IMR-90 (cell line): ENCODE results near the gene CAAP1. TPM values are rescaled to one million over a fixed set of nuclear protein-coding genes. Genes with fewer than 3 reads are reported as not detected.

Experiments
- ATAC-seq: fragments of 200-7000 bp; cut with Tn5 transposase; 2 replicates; pipeline ENCODE4 v1.9.1; 2020; ENCODE audit warnings: low read depth, mild to moderate bottlenecking, moderate library complexity
- BruUV-seq: library from RNA; stranded (reverse); fragments of 400-500 nt; replicated peaks from 2 replicates; lab custom pipeline; 2021; lab: Mats Ljungman, UMichigan
- CTCF ChIA-PET: fragments of 300-600 bp; formaldehyde crosslinking; extraction: SDS; loops from one replicate; lab custom pipeline; 2021; ENCODE audit warnings: antibody characterized with exemption; lab: Yijun Ruan, JAX
- POLR2A ChIA-PET: fragments of 300-600 bp; sonication (Branson Sonifier 250); formaldehyde crosslinking; loops from one replicate; lab custom pipeline; 2022; ENCODE audit warnings: antibody characterized with exemption; ENCODE audit not compliant: unreplicated experiment; lab: Charles Lee
- DNase-seq: peaks from one replicate; pipeline ENCODE4 v3.0.0; 2013
- H2AFZ ChIP-seq: replicated peaks from 2 replicates; pipeline ENCODE3; 2013; ENCODE audit warnings: low read length, mild to moderate bottlenecking; ENCODE audit not compliant: poor library complexity
- H2AK5ac ChIP-seq: 2 replicates; pipeline ENCODE4 v1.6.1; 2013; ENCODE audit warnings: low read depth, low read length, inconsistent platforms
- H2AK9ac ChIP-seq: replicated peaks from 2 replicates; pipeline ENCODE3; 2013; ENCODE audit warnings: mild to moderate bottlenecking, low read depth, low read length, moderate library complexity; ENCODE audit not compliant: poor library complexity
- H2BK120ac ChIP-seq: 2 replicates; pipeline ENCODE4 v1.6.1; 2013; ENCODE audit warnings: low read depth, low read length, inconsistent platforms
- H2BK15ac ChIP-seq: 3 replicates; pipeline ENCODE4 v1.6.1; 2013; ENCODE audit warnings: low read depth, low read length, inconsistent platforms
- H2BK20ac ChIP-seq: 2 replicates; pipeline ENCODE4 v1.6.1; 2013; ENCODE audit warnings: low read depth, mild to moderate bottlenecking, inconsistent platforms, low read length, moderate library complexity
- H2BK5ac ChIP-seq: 2 replicates; pipeline ENCODE4 v1.6.1; 2013; ENCODE audit warnings: mild to moderate bottlenecking, low read depth, low read length, inconsistent platforms; ENCODE audit not compliant: poor library complexity, severe bottlenecking
- H3K14ac ChIP-seq: replicated peaks from 2 replicates; pipeline ENCODE4 v1.6.1; 2013; ENCODE audit warnings: low read depth, low read length, inconsistent platforms
- H3K18ac ChIP-seq: 2 replicates; pipeline ENCODE4 v1.6.1; 2013; ENCODE audit warnings: low read depth, low read length, control low read depth
- H3K23ac ChIP-seq: 2 replicates; pipeline ENCODE4 v1.6.1; 2013; ENCODE audit warnings: low read depth, low read length, inconsistent platforms
- H3K27ac ChIP-seq: 2 replicates; pipeline ENCODE4 v1.5.1; 2013; ENCODE audit warnings: mild to moderate bottlenecking, control low read depth, low read length; ENCODE audit not compliant: insufficient read depth
- H3K27me3 ChIP-seq: 2 replicates; pipeline ENCODE4 v1.6.1; 2013; ENCODE audit warnings: low read length; ENCODE audit not compliant: control insufficient read depth, insufficient read depth
- H3K36me3 ChIP-seq: 2 replicates; pipeline ENCODE4 v1.6.1; 2013; ENCODE audit warnings: low read length, mixed read lengths; ENCODE audit not compliant: control insufficient read depth, insufficient read depth
- H3K4ac ChIP-seq: 2 replicates; pipeline ENCODE4 v1.6.1; 2013; ENCODE audit warnings: low read depth, low read length, inconsistent platforms
- H3K4me1 ChIP-seq: 2 replicates; pipeline ENCODE4 v1.6.1; 2013; ENCODE audit warnings: low read length, mixed read lengths; ENCODE audit not compliant: control insufficient read depth, insufficient read depth
- H3K4me2 ChIP-seq: 2 replicates; pipeline ENCODE4 v1.6.1; 2013; ENCODE audit warnings: low read depth, mild to moderate bottlenecking, control low read depth, low read length, moderate library complexity
- H3K4me3 ChIP-seq: 2 replicates; pipeline ENCODE4 v1.5.1; 2013; ENCODE audit warnings: low read depth, mild to moderate bottlenecking, control low read depth, low read length, moderate library complexity; ENCODE audit not compliant: insufficient read depth
- H3K56ac ChIP-seq: 2 replicates; pipeline ENCODE4 v1.6.1; 2013; ENCODE audit warnings: low read length, inconsistent platforms; ENCODE audit not compliant: insufficient read depth; ENCODE audit errors: extremely low read depth
- H3K79me1 ChIP-seq, 2 experiments: 2 replicates each; pipeline ENCODE4 v1.6.1; 2013; ENCODE audit warnings: low read length in 2 of 2, inconsistent platforms in 1 of 2, low read depth in 1 of 2
- H3K9ac ChIP-seq: 2 replicates; pipeline ENCODE4 v1.6.1; 2013; ENCODE audit warnings: low read depth, low read length, control low read depth
- H3K9me1 ChIP-seq: 2 replicates; pipeline ENCODE4 v1.6.1; 2013; ENCODE audit warnings: low read length, inconsistent platforms; ENCODE audit not compliant: insufficient read depth
- H3K9me3 ChIP-seq: 2 replicates; pipeline ENCODE4 v1.6.1; 2013; ENCODE audit warnings: low read length; ENCODE audit not compliant: control insufficient read depth, insufficient read depth
- H4K20me1 ChIP-seq: 2 replicates; pipeline ENCODE4 v1.6.1; 2013; ENCODE audit warnings: low read length, inconsistent platforms; ENCODE audit not compliant: insufficient read depth
- H4K5ac ChIP-seq: 2 replicates; pipeline ENCODE4 v1.6.1; 2013; ENCODE audit warnings: mild to moderate bottlenecking, low read depth, low read length, control low read depth
- H4K8ac ChIP-seq, 2 experiments: 2 replicates each; pipeline ENCODE4 v1.6.1; 2013; ENCODE audit warnings: low read depth in 2 of 2, low read length in 2 of 2, control low read depth in 1 of 2, inconsistent platforms in 1 of 2
- H4K91ac ChIP-seq: 2 replicates; pipeline ENCODE4 v1.6.1; 2013; ENCODE audit warnings: low read depth, low read length, inconsistent platforms; ENCODE audit not compliant: insufficient read depth
- MAFK ChIP-seq: IDR thresholded peaks from 2 replicates; pipeline ENCODE4 v1.6.1; 2012; ENCODE audit warnings: low read depth, low read length, improper control_type of control experiment
- POLR2A ChIP-seq: IDR thresholded peaks from 2 replicates; pipeline ENCODE4 v1.6.1; 2012; ENCODE audit warnings: mild to moderate bottlenecking, low read depth, low read length
- WGBS, 2 experiments: methylation state at CpG; one replicate each; pipeline versions ENCODE4 v1.1.5 to v1.1.7; 2013; ENCODE audit warnings: missing lambda C conversion rate in 2 of 2; ENCODE audit not compliant: insufficient read length in 1 of 2; ENCODE audit errors: extremely low coverage in 2 of 2; 5-methylcytosine and 5-hydroxymethylcytosine counted together
- dilution Hi-C: fragments of 300-500 bp; cut with HindIII; formaldehyde crosslinking; loops from one replicate; pipeline ENCODE4 v1.14.3; 2018; ENCODE audit warnings: low sequenced_read_pairs; ENCODE audit not compliant: unreplicated experiment
- in situ Hi-C: fragments of 300-500 bp; cut with MboI; formaldehyde crosslinking; loops from 3 replicates; pipeline ENCODE4 v1.14.3; 2019; ENCODE audit warnings: low sequenced_read_pairs, inconsistent platforms, mixed read lengths
- intact Hi-C: fragments of 100-400 bp; cut with micrococcal nuclease; formaldehyde crosslinking; loops from 2 replicates; pipeline ENCODE4 v1.10.0; 2022
- microRNA-seq, 2 experiments: library from miRNA; stranded (forward) in 1 of 2; unstranded in 1 of 2; fragments of 10-50 nt in 1 of 2; fragments of <30 nt in 1 of 2; gene quantifications in 1 of 2; microRNA quantifications in 1 of 2; one replicate each; pipeline versions ENCODE3 to v1.1.0; 2013 to 2020; ENCODE audit not compliant: insufficient read depth in 1 of 2, insufficient read length in 1 of 2, unreplicated experiment in 1 of 2
- polyA plus RNA-seq, 3 experiments: library from polyadenylated mRNA; depleted of rRNA; stranded (reverse); fragments of >200 nt; gene quantifications; 2 replicates each; pipeline ENCODE4 v1.2.3, GENCODE V29; 2012; ENCODE audit warnings: low replicate concordance in 1 of 3
- small RNA-seq, 5 experiments: library from RNA; depleted of rRNA; stranded (forward); fragments of <200 nt; gene quantifications; one replicate each; pipeline ENCODE3, GENCODE V24; 2012
- total RNA-seq: library from RNA; depleted of rRNA; stranded (reverse); fragments of >200 nt; gene quantifications from 2 replicates; pipeline ENCODE4 v1.2.3, GENCODE V29; 2012; rRNA removed

Gene CAAP1
- total and polyA plus RNA-seq, 2 of the 4 experiments (the other 2 are of a cell fraction): 6.1 to 9.0 TPM

- Histone ChIP-seq H2AFZ (no peak overlapping the region), H3K56ac (no peak overlapping the region), H3K79me1 (no peaks in the 10 kb centered on the region), H2BK20ac (no peak overlapping the region), H2BK5ac (no peak overlapping the region), H4K20me1 (no peaks in the 10 kb centered on the region), H3K27me3 (no peaks in the 10 kb centered on the region), H3K36me3 (no peaks in the 10 kb centered on the region), H3K14ac (no peak overlapping the region), H2AK5ac (no peak overlapping the region), H3K18ac (no peak overlapping the region), H3K23ac (no peak overlapping the region), H2BK15ac (no peak overlapping the region), H4K8ac (no peak overlapping the region), H3K9me3 (no peaks in the 10 kb centered on the region), H4K5ac (no peak overlapping the region), H3K9me1 (no peaks in the 10 kb centered on the region), H3K4me3 (no peak overlapping the region), H3K4ac (no peak overlapping the region), H4K91ac (no peak overlapping the region), H3K4me1 (no peaks in the 10 kb centered on the region), H3K9ac (no peak overlapping the region), H3K27ac (no peak overlapping the region), H2BK120ac (no peak overlapping the region), H3K4me2 (no peak overlapping the region), H2AK9ac (no peak overlapping the region)
- ChIA-PET CTCF (no interaction called here), POLR2A (no interaction called here)
- intact Hi-C loops: no loop called here
- no peak for DNase-seq
- WGBS, 2 experiments: no CpG with 5 or more reads among the region's 5 CpGs
- dilution Hi-C loops: no loop called here
- BruUV-seq: no TSS peak
- ATAC-seq: no peak
- TF ChIP-seq MAFK (peak; percentile 50; the same call in 1 of the 2 replicates), POLR2A (no peak)
- in situ Hi-C loops: no loop called here
These were observed 101.3 kb downstream of the CAAP1 start for GRCh38 chr9:26791274-26791673.

Small RNA genes within 50 kb of the gene (microRNA-seq; reads per million reads assigned to microRNA genes)
- gene RF00322 (ENCODE audit: insufficient read depth, insufficient read length) (not detected), gene RN7SL100P (ENCODE audit: insufficient read depth, insufficient read length) (not detected)

Small RNA genes within 50 kb of the gene (small RNA-seq; reads per million reads assigned to genes)
- gene RF00322: 0 reads per million in 5 experiments
- 0 to 1.2 (median 0) reads per million in 5 experiments for gene RN7SL100P

Other genes starting within 250 kb of the CAAP1 start
- gene PLAA, start 54.4 kb upstream of the CAAP1 start, total RNA-seq: 24.4 and 37.8 TPM in 2 replicates
- gene PLAA, start 54.4 kb upstream of the CAAP1 start, polyA plus RNA-seq (2012; rRNA removed): 18.1 and 18.2 TPM in 2 replicates
- gene IFT74, start 63.6 kb upstream of the CAAP1 start, total RNA-seq: 11.9 and 12.2 TPM in 2 replicates
- gene IFT74, start 63.6 kb upstream of the CAAP1 start, polyA plus RNA-seq (2012; rRNA removed): 4.5 and 4.6 TPM in 2 replicates
- gene LRRC19, start 112.9 kb upstream of the CAAP1 start, total RNA-seq: not detected in 2 replicates
- not detected in 2 replicates for gene LRRC19, start 112.9 kb upstream of the CAAP1 start, polyA plus RNA-seq (2012; rRNA removed)
- 10.8 and 11.7 TPM in 2 replicates for gene TEK, start 216.4 kb upstream of the CAAP1 start, total RNA-seq
- 4.9 and 6.3 TPM in 2 replicates for gene TEK, start 216.4 kb upstream of the CAAP1 start, polyA plus RNA-seq (2012; rRNA removed)